Measurements from ENCODE around the gene CDS2.
"Not testable (repeated sequence)": the region's sequence is repeated elsewhere in the genome, so short reads cannot be mapped to it uniquely, and the experiment has no call there.

CDS2 gene

GRCh38 chr20:5126512-5127203 lies at the start of gene CDS2:
Gene CDS2, plus strand, starts transcription at chr20:5127008. Its CDS starts 85 bp downstream, at chr20:5127093.
- TF ChIP-seq GATA1 (IDR thresholded peaks at IDR 0.05; ENCODE audit: low read depth, low read length) (no peak), POLR2A (IDR thresholded peaks at IDR 0.05; ENCODE audit: low read length) (peak; percentile 75)

GRCh38 chr20:5077761-5078387 lies 48.9 kb upstream of the CDS2 start:
- TF ChIP-seq POLR2A (IDR thresholded peaks at IDR 0.05; ENCODE audit: low read length) (no peak), GATA1 (IDR thresholded peaks at IDR 0.05; ENCODE audit: low read depth, low read length) (no peak)
- peak in 1 of 2 experiments; percentile 59 for DNase-seq

More at GRCh38 chr20:5126512-5127203, at the start of gene CDS2:
- DNase-seq: peak; percentile 99 to 100

GRCh38 chr20:5078399-5078958 lies 48.3 kb upstream of the CDS2 start:
- TF ChIP-seq GATA1 (IDR thresholded peaks at IDR 0.05; ENCODE audit: low read depth, low read length) (no peak), POLR2A (IDR thresholded peaks at IDR 0.05; ENCODE audit: low read length) (peak; percentile 62)
- DNase-seq: peak; percentile 81 to 88

GRCh38 chr20:5080384-5080877 lies 46.4 kb upstream of the CDS2 start:
- DNase-seq: peak; percentile 24 to 55

GRCh38 chr20:5085380-5085779 lies 41.4 kb upstream of the CDS2 start:
- DNase-seq: no peak
- TF ChIP-seq GATA1 (IDR thresholded peaks at IDR 0.05; ENCODE audit: low read depth, low read length) (no peak), POLR2A (IDR thresholded peaks at IDR 0.05; ENCODE audit: low read length) (no peak)

More at GRCh38 chr20:5080384-5080877, 46.4 kb upstream of the CDS2 start:
- TF ChIP-seq GATA1 (IDR thresholded peaks at IDR 0.05; ENCODE audit: low read depth, low read length) (no peak), POLR2A (IDR thresholded peaks at IDR 0.05; ENCODE audit: low read length) (no peak)

GRCh38 chr20:5088688-5089087 lies 38.1 kb upstream of the CDS2 start:
- no peak for DNase-seq
- no peak for TF ChIP-seq GATA1 (IDR thresholded peaks at IDR 0.05; ENCODE audit: low read depth, low read length)
- TF ChIP-seq POLR2A (IDR thresholded peaks at IDR 0.05; ENCODE audit: low read length): no peak

- no peak for DNase-seq
- TF ChIP-seq POLR2A (IDR thresholded peaks at IDR 0.05; ENCODE audit: low read length): no peak
- no peak for TF ChIP-seq GATA1 (IDR thresholded peaks at IDR 0.05; ENCODE audit: low read depth, low read length)
These were observed 36.6 kb upstream of the CDS2 start for GRCh38 chr20:5090191-5090590.

- DNase-seq: no peak
- TF ChIP-seq GATA1 (IDR thresholded peaks at IDR 0.05; ENCODE audit: low read depth, low read length) (no peak), POLR2A (IDR thresholded peaks at IDR 0.05; ENCODE audit: low read length) (no peak)
These were observed 34.9 kb upstream of the CDS2 start for GRCh38 chr20:5091902-5092301.

GRCh38 chr20:5092765-5093339 lies 34.0 kb upstream of the CDS2 start:
- TF ChIP-seq GATA1 (IDR thresholded peaks at IDR 0.05; ENCODE audit: low read depth, low read length) (no peak), POLR2A (IDR thresholded peaks at IDR 0.05; ENCODE audit: low read length) (no peak)
- DNase-seq: no peak

- TF ChIP-seq POLR2A (IDR thresholded peaks at IDR 0.05; ENCODE audit: low read length) (no peak), GATA1 (IDR thresholded peaks at IDR 0.05; ENCODE audit: low read depth, low read length) (no peak)
- no peak for DNase-seq
These were observed 31.4 kb upstream of the CDS2 start for GRCh38 chr20:5095454-5095853.

GRCh38 chr20:5095931-5096330 lies 30.9 kb upstream of the CDS2 start:
- DNase-seq: no peak
- TF ChIP-seq GATA1 (IDR thresholded peaks at IDR 0.05; ENCODE audit: low read depth, low read length) (no peak), POLR2A (IDR thresholded peaks at IDR 0.05; ENCODE audit: low read length) (no peak)

GRCh38 chr20:5096463-5096862 lies 30.3 kb upstream of the CDS2 start:
- DNase-seq: no peak
- TF ChIP-seq GATA1 (IDR thresholded peaks at IDR 0.05; ENCODE audit: low read depth, low read length) (no peak), POLR2A (IDR thresholded peaks at IDR 0.05; ENCODE audit: low read length) (no peak)

GRCh38 chr20:5099009-5099408 lies 27.8 kb upstream of the CDS2 start:
- DNase-seq: not testable (repeated sequence)

- not testable (repeated sequence) for DNase-seq
These were observed 26.9 kb upstream of the CDS2 start for GRCh38 chr20:5099909-5100308.

Data from erythroblast (primary cell).